AG04450 (cell line): ENCODE measurements around the gene SELENOI. TPM values are rescaled to one million over a fixed set of nuclear protein-coding genes. Genes with fewer than 3 reads are reported as not detected.
"Not testable (repeated sequence)": the region's sequence is repeated elsewhere in the genome, so short reads cannot be mapped to it uniquely, and the experiment has no call there.

Source experiments
- CTCF ChIA-PET: fragments of 300-600, 350-600 bp; formaldehyde crosslinking; extraction: SDS; loops from one replicate; lab custom pipeline; 2022; ENCODE audit warnings: antibody characterized with exemption, inconsistent platforms; lab: Charles Lee
- POLR2A ChIA-PET: fragments of 350-600 bp; formaldehyde crosslinking; extraction: SDS; loops from one replicate; lab custom pipeline; 2021; ENCODE audit warnings: antibody characterized with exemption, inconsistent platforms; lab: Yijun Ruan, JAX
- DNase-seq: peaks from one replicate; pipeline ENCODE4 v3.0.0-alpha.2; 2011; ENCODE audit warnings: low read depth, low spot score
- H3K27ac ChIP-seq: one replicate; pipeline ENCODE4 v1.5.1; 2012; ENCODE audit warnings: low read depth, low read length, control low read depth
- H3K27me3 ChIP-seq: one replicate; pipeline ENCODE4 v1.6.0; 2012; ENCODE audit warnings: low read length; ENCODE audit not compliant: control insufficient read depth, insufficient read depth
- H3K4me3 ChIP-seq: 2 replicates; pipeline ENCODE4 v1.5.1; 2011; ENCODE audit warnings: mild to moderate bottlenecking, low read depth, low read length, control low read depth
- H3K9me3 ChIP-seq: 2 replicates; pipeline ENCODE4 v1.5.1; 2012; ENCODE audit warnings: low read length; ENCODE audit not compliant: control insufficient read depth, insufficient read depth
- polyA plus RNA-seq: library from polyadenylated mRNA; depleted of rRNA; stranded (reverse); fragments of >200 nt; gene quantifications from 2 replicates; pipeline ENCODE4 v1.2.3, GENCODE V29; 2011
- TF ChIP-seq, protein P1 (sequence below): IDR thresholded peaks from 2 replicates; pipeline ENCODE4 v1.5.1; 2011; ENCODE audit warnings: low read depth, low read length, control low read depth, inconsistent platforms

Gene SELENOI
- polyA plus RNA-seq, 1 experiment: 10.9 TPM

DNA sequence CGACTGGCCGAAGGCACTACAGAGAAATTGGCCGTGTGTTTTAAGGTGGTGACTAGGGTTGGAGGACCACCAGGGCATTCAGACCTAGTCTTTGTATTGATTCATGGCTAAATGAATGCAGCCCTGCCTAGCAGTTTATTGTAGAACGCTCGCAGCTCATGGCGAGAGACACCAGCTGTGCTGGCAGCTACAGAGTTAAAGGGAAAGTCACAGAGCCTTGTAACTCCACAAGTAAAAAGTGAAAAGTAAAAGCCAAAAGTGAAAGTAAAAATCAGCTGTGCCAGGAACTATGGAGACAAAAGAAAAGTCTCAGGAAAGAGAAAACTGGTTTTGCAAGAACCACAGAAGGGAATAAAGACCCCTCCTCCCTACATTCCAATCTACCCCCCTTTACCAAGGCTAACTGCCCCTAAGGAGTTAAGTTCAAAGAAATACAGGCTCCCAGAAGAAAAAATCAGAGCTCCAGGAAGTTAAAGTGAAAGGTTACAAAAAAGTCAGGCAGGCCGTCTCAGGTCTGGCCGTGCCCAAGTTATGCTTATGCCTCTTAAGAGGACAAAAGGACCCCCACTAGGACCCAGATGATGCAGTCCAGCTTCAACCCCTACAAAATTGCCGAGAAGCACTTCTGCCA is 46.4 kb upstream of the SELENOI start:
- TF ChIP-seq, protein P1, sequence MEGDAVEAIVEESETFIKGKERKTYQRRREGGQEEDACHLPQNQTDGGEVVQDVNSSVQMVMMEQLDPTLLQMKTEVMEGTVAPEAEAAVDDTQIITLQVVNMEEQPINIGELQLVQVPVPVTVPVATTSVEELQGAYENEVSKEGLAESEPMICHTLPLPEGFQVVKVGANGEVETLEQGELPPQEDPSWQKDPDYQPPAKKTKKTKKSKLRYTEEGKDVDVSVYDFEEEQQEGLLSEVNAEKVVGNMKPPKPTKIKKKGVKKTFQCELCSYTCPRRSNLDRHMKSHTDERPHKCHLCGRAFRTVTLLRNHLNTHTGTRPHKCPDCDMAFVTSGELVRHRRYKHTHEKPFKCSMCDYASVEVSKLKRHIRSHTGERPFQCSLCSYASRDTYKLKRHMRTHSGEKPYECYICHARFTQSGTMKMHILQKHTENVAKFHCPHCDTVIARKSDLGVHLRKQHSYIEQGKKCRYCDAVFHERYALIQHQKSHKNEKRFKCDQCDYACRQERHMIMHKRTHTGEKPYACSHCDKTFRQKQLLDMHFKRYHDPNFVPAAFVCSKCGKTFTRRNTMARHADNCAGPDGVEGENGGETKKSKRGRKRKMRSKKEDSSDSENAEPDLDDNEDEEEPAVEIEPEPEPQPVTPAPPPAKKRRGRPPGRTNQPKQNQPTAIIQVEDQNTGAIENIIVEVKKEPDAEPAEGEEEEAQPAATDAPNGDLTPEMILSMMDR: no peak
- POLR2A ChIA-PET: interaction anchor here (1.0 to 1.8 kb wide), 3 partner anchors 27 to 55 kb away, joined by 3 to 10 read pairs (median 4); partner anchors contain the start of genes HADHA and HADHB
- no peak for DNase-seq
- CTCF ChIA-PET: interaction anchor here (1.5 kb wide), 1 partner anchor 30 kb away, joined by 6 read pairs; no protein-coding TSS in a partner anchor
- peak overlapping the region; percentile 49 for H3K4me3 ChIP-seq
- H3K9me3 ChIP-seq: no peaks in the 10 kb centered on the region
- H3K27ac ChIP-seq: peak overlapping the region; percentile 76
- no peaks in the 10 kb centered on the region for H3K27me3 ChIP-seq

DNA sequence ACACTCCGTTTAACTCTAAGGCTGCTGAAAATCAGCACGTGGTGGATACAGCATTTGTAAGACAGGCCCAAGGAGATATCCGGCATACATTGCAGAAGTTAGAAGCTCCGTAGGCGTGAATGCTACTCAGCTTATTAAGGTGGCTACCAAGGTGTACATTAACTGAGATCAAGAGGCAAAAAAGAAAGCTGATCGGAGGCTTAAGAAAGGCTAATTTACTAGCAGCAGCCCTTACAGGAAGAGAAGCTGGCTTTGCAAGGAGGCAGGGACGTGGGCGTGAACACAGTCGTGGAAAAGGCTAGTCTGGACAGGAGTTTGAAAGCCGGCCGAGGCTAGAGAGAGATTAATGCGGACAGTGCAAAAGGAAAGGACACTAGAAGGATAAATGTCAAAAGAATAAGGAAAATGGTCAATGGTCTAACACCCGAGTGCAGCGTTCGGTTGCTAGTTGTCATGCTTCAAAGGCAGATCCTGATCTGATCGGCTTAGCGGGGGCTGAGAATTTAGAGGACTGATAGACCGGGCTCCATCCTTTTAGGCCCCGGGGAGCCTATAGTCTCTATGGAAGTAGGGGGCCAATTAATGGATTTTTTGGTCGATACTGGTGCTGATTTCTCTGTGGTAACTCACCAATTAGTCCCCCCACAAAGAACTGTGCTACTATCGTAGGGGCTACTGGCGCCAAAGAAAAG is 45.6 kb upstream of the SELENOI start:
- Histone ChIP-seq H3K27ac (peak overlapping the region; percentile 76), H3K9me3 (no peaks in the 10 kb centered on the region), H3K27me3 (no peaks in the 10 kb centered on the region), H3K4me3 (peak overlapping the region; percentile 11)
- TF ChIP-seq, protein P1: no peak
- ChIA-PET POLR2A (interaction anchor here (1.0 to 1.8 kb wide), 3 partner anchors 26 to 56 kb away, joined by 3 to 10 read pairs (median 4); partner anchors contain the start of genes HADHA and HADHB), CTCF (interaction anchor here (1.5 kb wide), 1 partner anchor 29 kb away, joined by 6 read pairs; no protein-coding TSS in a partner anchor)
- no peak for DNase-seq

DNA sequence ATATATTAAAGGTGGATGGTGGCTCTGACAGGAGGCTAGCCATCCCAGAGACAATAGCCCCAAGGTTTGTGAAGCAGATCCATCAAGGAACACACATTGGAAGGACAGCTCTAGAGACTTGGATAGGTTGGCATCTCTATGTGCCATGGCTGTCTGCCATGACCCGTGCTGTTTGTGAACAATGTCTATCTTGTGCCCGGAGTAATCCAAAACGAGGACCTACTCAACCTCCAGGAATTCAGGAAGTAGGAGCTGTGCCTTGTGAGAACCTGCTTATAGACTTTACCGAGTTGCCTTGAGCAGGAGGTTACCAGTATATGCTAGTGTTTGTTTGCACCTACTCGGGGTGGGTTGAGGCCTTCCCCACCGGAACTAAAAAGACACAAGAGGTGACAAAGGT is 43.1 kb upstream of the SELENOI start:
- Histone ChIP-seq H3K27ac (no peak overlapping the region), H3K9me3 (no peaks in the 10 kb centered on the region), H3K27me3 (no peaks in the 10 kb centered on the region), H3K4me3 (no peak overlapping the region)
- POLR2A ChIA-PET: interaction anchor here (1.0 kb wide), 1 partner anchor 43 kb away, joined by 4 read pairs; the partner anchor contains the start of gene SELENOI
- DNase-seq: no peak
- CTCF ChIA-PET: no interaction called here
- TF ChIP-seq, protein P1: no peak

DNA sequence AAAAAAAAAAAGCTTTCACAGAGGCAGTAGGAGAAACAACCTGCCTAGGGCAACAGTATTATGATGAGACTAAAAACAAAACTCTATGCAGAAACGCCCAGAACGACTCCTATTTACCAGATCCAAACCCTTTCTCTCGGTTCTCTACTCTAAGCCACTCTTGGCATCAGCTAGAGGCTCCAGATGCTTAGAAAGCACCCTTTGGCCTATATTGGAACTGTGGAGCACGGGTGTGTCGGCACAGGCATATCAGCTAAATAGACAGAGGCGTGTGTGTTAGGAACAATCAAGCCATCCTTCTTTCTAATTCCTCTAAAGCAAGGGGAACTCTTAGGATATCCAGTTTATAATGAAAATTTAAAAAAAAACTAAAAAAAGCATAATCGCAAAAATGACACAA is 40.8 kb upstream of the SELENOI start:
- CTCF ChIA-PET, DNase-seq, H3K4me3 ChIP-seq, H3K9me3 ChIP-seq, H3K27me3 ChIP-seq, H3K27ac ChIP-seq, POLR2A ChIA-PET: not testable (repeated sequence)

DNA sequence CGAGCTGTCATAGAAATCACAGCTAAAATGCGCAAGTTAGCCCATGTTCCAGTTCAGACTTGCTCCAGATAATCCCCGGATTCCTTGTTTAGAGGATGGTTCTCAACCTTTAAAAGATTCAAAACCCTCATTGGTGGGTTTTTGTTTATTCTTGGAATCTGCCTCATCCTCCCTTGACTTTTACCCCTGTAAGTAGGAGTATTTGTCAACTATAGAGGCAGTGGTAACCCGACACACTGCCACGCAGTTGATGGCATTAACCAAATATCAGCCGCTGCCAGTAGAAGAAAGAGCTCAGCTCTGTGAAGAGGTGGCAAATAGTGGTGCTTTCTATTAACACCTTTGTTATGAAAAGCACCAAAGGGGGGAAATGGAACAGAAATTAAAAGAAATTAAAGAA is 40.4 kb upstream of the SELENOI start:
- Histone ChIP-seq H3K27ac (no peak overlapping the region), H3K9me3 (no peaks in the 10 kb centered on the region), H3K4me3 (no peak overlapping the region), H3K27me3 (no peaks in the 10 kb centered on the region)
- ChIA-PET POLR2A (interaction anchor here (0.7 kb wide), 1 partner anchor 119 kb away, joined by 3 read pairs; no protein-coding TSS in a partner anchor), CTCF (interaction anchor here (0.7 kb wide), 1 partner anchor 22 kb away, joined by 4 read pairs; no protein-coding TSS in a partner anchor)
- no peak for DNase-seq
- TF ChIP-seq, protein P1: no peak
